ENCODE measurements around the gene CHST9. TPM values are rescaled to one million over a fixed set of nuclear protein-coding genes. Genes with fewer than 3 reads are reported as not detected.

The CHST9 gene
- total RNA-seq, 2 donors from 2014 or later, result not detected

GRCh38 chr18:27022477-27022876 is 162.6 kb downstream of the CHST9 start:
- Mint-ChIP-seq H3K27ac (no peak overlapping the region), H3K36me3 (ENCODE audit: low read depth) (no peaks in the 10 kb centered on the region), H3K4me1 (no peaks in the 10 kb centered on the region), H3K9me3 (peaks cover 4% of the 10 kb centered on the region), H3K4me3 (no peak overlapping the region), H3K27me3 (no peaks in the 10 kb centered on the region)
- no peak for ATAC-seq (replicated peaks)

- Mint-ChIP-seq H3K9me3 (peaks cover 7% of the 10 kb centered on the region), H3K36me3 (ENCODE audit: low read depth) (no peaks in the 10 kb centered on the region), H3K4me3 (no peak overlapping the region), H3K4me1 (no peaks in the 10 kb centered on the region), H3K27me3 (no peaks in the 10 kb centered on the region), H3K27ac (no peak overlapping the region)
- ATAC-seq (replicated peaks), result no peak
These were observed 167.1 kb downstream of the CHST9 start for GRCh38 chr18:27017901-27018500.

GRCh38 chr18:27014841-27015240 is 170.3 kb downstream of the CHST9 start:
- Mint-ChIP-seq H3K27ac (no peak overlapping the region), H3K36me3 (ENCODE audit: low read depth) (no peaks in the 10 kb centered on the region), H3K9me3 (peaks cover 3% of the 10 kb centered on the region), H3K27me3 (no peaks in the 10 kb centered on the region), H3K4me1 (no peaks in the 10 kb centered on the region), H3K4me3 (no peak overlapping the region)
- ATAC-seq (replicated peaks), result no peak

GRCh38 chr18:27010784-27011183 is 174.3 kb downstream of the CHST9 start:
- Mint-ChIP-seq H3K36me3 (ENCODE audit: low read depth) (no peaks in the 10 kb centered on the region), H3K4me3 (no peak overlapping the region)
- ATAC-seq (replicated peaks), result no peak

GRCh38 chr18:27009293-27009692 is 175.8 kb downstream of the CHST9 start:
- no peaks in the 10 kb centered on the region for H3K4me1 Mint-ChIP-seq
- H3K9me3 Mint-ChIP-seq, result peaks cover 11% of the 10 kb centered on the region
- H3K27ac Mint-ChIP-seq, result no peak overlapping the region
- H3K36me3 Mint-ChIP-seq (ENCODE audit: low read depth), result no peaks in the 10 kb centered on the region
- ATAC-seq (replicated peaks), result no peak
- H3K27me3 Mint-ChIP-seq, result no peaks in the 10 kb centered on the region
- no peak overlapping the region for H3K4me3 Mint-ChIP-seq

More at GRCh38 chr18:27010784-27011183, 174.3 kb downstream of the CHST9 start:
- peaks cover 11% of the 10 kb centered on the region for H3K9me3 Mint-ChIP-seq
- H3K27ac Mint-ChIP-seq, result no peak overlapping the region
- no peaks in the 10 kb centered on the region for H3K27me3 Mint-ChIP-seq
- H3K4me1 Mint-ChIP-seq, result no peaks in the 10 kb centered on the region

GRCh38 chr18:27008575-27008974 is 176.5 kb downstream of the CHST9 start:
- Mint-ChIP-seq H3K9me3 (peaks cover 11% of the 10 kb centered on the region), H3K4me3 (no peak overlapping the region), H3K27me3 (no peaks in the 10 kb centered on the region), H3K27ac (no peak overlapping the region), H3K36me3 (ENCODE audit: low read depth) (no peaks in the 10 kb centered on the region), H3K4me1 (no peaks in the 10 kb centered on the region)
- ATAC-seq (replicated peaks), result no peak

- Mint-ChIP-seq H3K4me3 (no peak overlapping the region), H3K9me3 (peaks cover 11% of the 10 kb centered on the region), H3K36me3 (ENCODE audit: low read depth) (no peaks in the 10 kb centered on the region), H3K4me1 (no peaks in the 10 kb centered on the region), H3K27ac (no peak overlapping the region), H3K27me3 (no peaks in the 10 kb centered on the region)
- ATAC-seq (replicated peaks), result no peak
These were observed 177.2 kb downstream of the CHST9 start for GRCh38 chr18:27007880-27008279.

GRCh38 chr18:27005589-27005988 is 179.5 kb downstream of the CHST9 start:
- no peaks in the 10 kb centered on the region for H3K27me3 Mint-ChIP-seq
- H3K4me1 Mint-ChIP-seq, result no peaks in the 10 kb centered on the region
- H3K27ac Mint-ChIP-seq, result no peak overlapping the region
- no peak overlapping the region for H3K4me3 Mint-ChIP-seq
- ATAC-seq (replicated peaks), result no peak
- H3K36me3 Mint-ChIP-seq (ENCODE audit: low read depth), result no peaks in the 10 kb centered on the region
- peaks cover 11% of the 10 kb centered on the region for H3K9me3 Mint-ChIP-seq

- ATAC-seq (replicated peaks), result no peak
- no peaks in the 10 kb centered on the region for H3K36me3 Mint-ChIP-seq (ENCODE audit: low read depth)
- H3K27me3 Mint-ChIP-seq, result no peaks in the 10 kb centered on the region
- no peak overlapping the region for H3K4me3 Mint-ChIP-seq
- peaks cover 11% of the 10 kb centered on the region for H3K9me3 Mint-ChIP-seq
- no peak overlapping the region for H3K27ac Mint-ChIP-seq
- no peaks in the 10 kb centered on the region for H3K4me1 Mint-ChIP-seq
These were observed 180.9 kb downstream of the CHST9 start for GRCh38 chr18:27004056-27004829.

- Mint-ChIP-seq H3K4me3 (no peak overlapping the region), H3K36me3 (ENCODE audit: low read depth) (no peaks in the 10 kb centered on the region), H3K4me1 (no peaks in the 10 kb centered on the region), H3K27ac (no peak overlapping the region), H3K9me3 (peaks cover 5% of the 10 kb centered on the region), H3K27me3 (no peaks in the 10 kb centered on the region)
- no peak for ATAC-seq (replicated peaks)
These were observed 185.3 kb downstream of the CHST9 start for GRCh38 chr18:26999797-27000196.

- no peaks in the 10 kb centered on the region for H3K27me3 Mint-ChIP-seq
- H3K36me3 Mint-ChIP-seq (ENCODE audit: low read depth), result no peaks in the 10 kb centered on the region
- peaks cover 10% of the 10 kb centered on the region for H3K9me3 Mint-ChIP-seq
- no peaks in the 10 kb centered on the region for H3K4me1 Mint-ChIP-seq
- ATAC-seq (replicated peaks), result no peak
- H3K27ac Mint-ChIP-seq, result no peak overlapping the region
- no peak overlapping the region for H3K4me3 Mint-ChIP-seq
These were observed 191.5 kb downstream of the CHST9 start for GRCh38 chr18:26993568-26993967.

- H3K27ac Mint-ChIP-seq, result no peak overlapping the region
- no peaks in the 10 kb centered on the region for H3K36me3 Mint-ChIP-seq (ENCODE audit: low read depth)
- peaks cover 7% of the 10 kb centered on the region for H3K9me3 Mint-ChIP-seq
- H3K4me3 Mint-ChIP-seq, result no peak overlapping the region
- no peaks in the 10 kb centered on the region for H3K27me3 Mint-ChIP-seq
- ATAC-seq (replicated peaks), result no peak
- no peaks in the 10 kb centered on the region for H3K4me1 Mint-ChIP-seq
These were observed 192.2 kb downstream of the CHST9 start for GRCh38 chr18:26992926-26993325.

GRCh38 chr18:26989842-26990241 is 195.3 kb downstream of the CHST9 start:
- H3K4me3 Mint-ChIP-seq, result no peak overlapping the region
- no peak overlapping the region for H3K27ac Mint-ChIP-seq
- H3K27me3 Mint-ChIP-seq, result no peaks in the 10 kb centered on the region
- H3K9me3 Mint-ChIP-seq, result peaks cover 5% of the 10 kb centered on the region
- no peaks in the 10 kb centered on the region for H3K4me1 Mint-ChIP-seq
- no peaks in the 10 kb centered on the region for H3K36me3 Mint-ChIP-seq (ENCODE audit: low read depth)
- no peak for ATAC-seq (replicated peaks)

GRCh38 chr18:26981360-26982082 is 203.6 kb downstream of the CHST9 start:
- Mint-ChIP-seq H3K27me3 (no peaks in the 10 kb centered on the region), H3K36me3 (ENCODE audit: low read depth) (no peaks in the 10 kb centered on the region)

GRCh38 chr18:26978812-26979341 is 206.2 kb downstream of the CHST9 start:
- no peak for ATAC-seq (replicated peaks)
- no peak overlapping the region for H3K4me3 Mint-ChIP-seq
- H3K36me3 Mint-ChIP-seq (ENCODE audit: low read depth), result no peaks in the 10 kb centered on the region
- no peak overlapping the region for H3K27ac Mint-ChIP-seq
- no peaks in the 10 kb centered on the region for H3K4me1 Mint-ChIP-seq
- H3K27me3 Mint-ChIP-seq, result no peaks in the 10 kb centered on the region
- no peaks in the 10 kb centered on the region for H3K9me3 Mint-ChIP-seq

More at GRCh38 chr18:26981360-26982082, 203.6 kb downstream of the CHST9 start:
- ATAC-seq (replicated peaks), result no peak
- H3K4me3 Mint-ChIP-seq, result no peak overlapping the region
- H3K9me3 Mint-ChIP-seq, result no peaks in the 10 kb centered on the region
- H3K4me1 Mint-ChIP-seq, result no peaks in the 10 kb centered on the region
- no peak overlapping the region for H3K27ac Mint-ChIP-seq
